Measurements from ENCODE around the gene HIF1AN.

The HIF1AN gene

GRCh38 chr10:100522107-100522801 lies 13.5 kb upstream of the HIF1AN start:
- DNase-seq, result no peak

GRCh38 chr10:100522945-100523344 lies 12.8 kb upstream of the HIF1AN start:
- DNase-seq, result no peak

- no peak for DNase-seq
Measured at GRCh38 chr10:100524206-100524605, 11.5 kb upstream of the HIF1AN start.

- no peak for DNase-seq
Measured at GRCh38 chr10:100524638-100525037, 11.1 kb upstream of the HIF1AN start.

GRCh38 chr10:100528123-100528886 lies 7.4 kb upstream of the HIF1AN start:
- DNase-seq, result no peak

- DNase-seq, result no peak
Measured at GRCh38 chr10:100528921-100529474, 6.7 kb upstream of the HIF1AN start.

GRCh38 chr10:100529475-100530298 lies 6.1 kb upstream of the HIF1AN start, which contains the start of gene NDUFB8:
TSS of gene NDUFB8 (minus strand) at chr10:100529871. CDS start at chr10:100529851, 20 bp downstream.
- peak; percentile 76 for DNase-seq

- DNase-seq, result no peak
Measured at GRCh38 chr10:100531761-100532160, 4.0 kb upstream of the HIF1AN start.

GRCh38 chr10:100534726-100535125 lies 1.0 kb upstream of the HIF1AN start:
- no peak for DNase-seq

GRCh38 chr10:100535338-100535714 lies 417 bp upstream of the HIF1AN start:
- DNase-seq, result no peak

- no peak for DNase-seq
Measured at GRCh38 chr10:100537475-100537874, 1.7 kb downstream of the HIF1AN start.

GRCh38 chr10:100544950-100545349 lies 9.2 kb downstream of the HIF1AN start:
- no peak for DNase-seq

- DNase-seq, result no peak
Measured at GRCh38 chr10:100551196-100551595, 15.5 kb downstream of the HIF1AN start.

GRCh38 chr10:100551738-100552137 lies 16.0 kb downstream of the HIF1AN start:
- DNase-seq, result no peak

GRCh38 chr10:100553929-100554328 lies 18.2 kb downstream of the HIF1AN start:
- no peak for DNase-seq

GRCh38 chr10:100554902-100555301 lies 19.2 kb downstream of the HIF1AN start:
- no peak for DNase-seq

GRCh38 chr10:100560248-100560647 lies 24.5 kb downstream of the HIF1AN start:
- DNase-seq, result no peak

- DNase-seq, result no peak
Measured at GRCh38 chr10:100561005-100561404, 25.3 kb downstream of the HIF1AN start.

GRCh38 chr10:100562008-100562672 lies 26.4 kb downstream of the HIF1AN start:
- DNase-seq, result peak; percentile 5

GRCh38 chr10:100565206-100565985 lies 29.7 kb downstream of the HIF1AN start:
- no peak for DNase-seq

GRCh38 chr10:100566561-100566960 lies 30.8 kb downstream of the HIF1AN start:
- DNase-seq, result no peak

GRCh38 chr10:100567249-100567648 lies 31.5 kb downstream of the HIF1AN start:
- DNase-seq, result no peak
